ENCODE data around the gene ARL3. TPM values are rescaled to one million over a fixed set of nuclear protein-coding genes. Genes with fewer than 3 reads are reported as not detected.

The ARL3 gene
- total RNA-seq (2021; ENCODE audit: unreplicated experiment) (20.7 TPM), Bru-seq, nascent RNA (percentile 70 among the genes with signal in this experiment), BruChase-seq, experiment 1, labeled RNA remaining after a 2-hour chase (percentile 65 among the genes with signal in this experiment), BruChase-seq, experiment 2, labeled RNA remaining after a 6-hour chase (percentile 73 among the genes with signal in this experiment)
- polyA plus RNA-seq (2012; ENCODE audit: insufficient read length) = 19.3 TPM
- long read RNA-seq, transcript ARL3-201 (6 exons, 3,844 nt) = major isoform, 74 of 107 reads
- long read RNA-seq, partial matches to known transcripts = 17 of 107 reads
- long read RNA-seq, other reads (novel, unspliced or antisense) = 16 of 107 reads

GRCh38 chr10:102713814-102714620 is at the start of gene ARL3:
Gene ARL3, minus strand, starts transcription at chr10:102714397. Its CDS starts 122 bp downstream, at chr10:102714275.
- TF ChIP-seq CTCF (IDR thresholded peaks at IDR 0.05) = no peak; the same call in 1 of the 2 replicates
- no peak; the same call in 1 of the 2 replicates for TF ChIP-seq POLR2AphosphoS5 (IDR thresholded peaks at IDR 0.05; ENCODE audit: low read depth, low read length)
- no peak for TF ChIP-seq REST (IDR thresholded peaks at IDR 0.05; ENCODE audit: insufficient read depth in 1 of 2, low read depth in 2 of 2, low read length in 1 of 2)
- peak; percentile 85; the same call in 1 of the 2 replicates for TF ChIP-seq SIN3A (IDR thresholded peaks at IDR 0.05; ENCODE audit: borderline replicate concordance, insufficient read depth, low read depth, low read length)
- TF ChIP-seq TCF7L2 (IDR thresholded peaks at IDR 0.05; ENCODE audit: low read depth, low read length) = no peak
- ATAC-seq = peak; percentile 96
- H3K27me3 ChIP-seq (ENCODE audit: control insufficient read depth, insufficient read depth, low read length) = no peaks in the 10 kb centered on the region
- H3K4me1 ChIP-seq (ENCODE audit: control insufficient read depth, insufficient read depth, low read length) = peaks cover 37% of the 10 kb centered on the region
- peak; percentile 85 for DNase-seq (ENCODE audit: low read depth, low spot score)
- intact Hi-C loops (cut with micrococcal nuclease; ENCODE audit: unreplicated experiment) (no loop called here), in situ Hi-C loops (cut with HindIII; ENCODE audit: low pct_unique_long_range_greater_than_20kb, low sequenced_read_pairs) (no loop called here)
- ChIA-PET CTCF (interaction anchor here (0.6 to 1.2 kb wide), 7 partner anchors 11 to 531 kb away, joined by 3 to 9 read pairs (median 5); no protein-coding TSS in a partner anchor), POLR2A (interaction anchor here (0.5 to 0.7 kb wide), 6 partner anchors 27 to 166 kb away, joined by 3 to 14 read pairs (median 4); no protein-coding TSS in a partner anchor)
- no peaks in the 10 kb centered on the region for H3K9me3 ChIP-seq (ENCODE audit: control insufficient read depth, insufficient read depth, low read depth, low read length)
- peaks cover 2% of the 10 kb centered on the region; the same call in 1 of the 2 replicates for H3K36me3 ChIP-seq (ENCODE audit: control insufficient read depth, insufficient read depth, low read length)
- H3K27ac ChIP-seq (ENCODE audit: low read length) = peak within 1 kb of the TSS; percentile 93
- peak within 1 kb of the TSS; percentile 68 to 82 for H3K4me3 ChIP-seq (ENCODE audit: low read depth in 2 of 2, low read length in 2 of 2)
- BruUV-seq (replicated peaks) = no TSS peak

GRCh38 chr10:102763037-102763607 is 48.9 kb upstream of the ARL3 start:
- Histone ChIP-seq H3K4me3 (ENCODE audit: low read depth in 2 of 2, low read length in 2 of 2) (no peak overlapping the region), H3K27me3 (ENCODE audit: control insufficient read depth, insufficient read depth, low read length) (no peaks in the 10 kb centered on the region), H3K9me3 (ENCODE audit: control insufficient read depth, insufficient read depth, low read depth, low read length) (no peaks in the 10 kb centered on the region), H3K4me1 (ENCODE audit: control insufficient read depth, insufficient read depth, low read length) (peaks cover 50% of the 10 kb centered on the region), H3K36me3 (ENCODE audit: control insufficient read depth, insufficient read depth, low read length) (no peaks in the 10 kb centered on the region), H3K27ac (ENCODE audit: low read length) (peak overlapping the region; percentile 60)
- intact Hi-C loops (cut with micrococcal nuclease; ENCODE audit: unreplicated experiment) (no loop called here), in situ Hi-C loops (cut with HindIII; ENCODE audit: low pct_unique_long_range_greater_than_20kb, low sequenced_read_pairs) (no loop called here)
- ChIA-PET CTCF (no interaction called here), POLR2A (interaction anchor here (0.8 kb wide), 1 partner anchor 11 kb away, joined by 3 read pairs; no protein-coding TSS in a partner anchor)
- DNase-seq (ENCODE audit: low read depth, low spot score) (no peak), ATAC-seq (no peak)
- no TSS peak for BruUV-seq (replicated peaks)
- no peak for TF ChIP-seq SIN3A (IDR thresholded peaks at IDR 0.05; ENCODE audit: borderline replicate concordance, insufficient read depth, low read depth, low read length)
- TF ChIP-seq REST (IDR thresholded peaks at IDR 0.05; ENCODE audit: insufficient read depth in 1 of 2, low read depth in 2 of 2, low read length in 1 of 2) = no peak
- no peak for TF ChIP-seq TCF7L2 (IDR thresholded peaks at IDR 0.05; ENCODE audit: low read depth, low read length)
- TF ChIP-seq POLR2AphosphoS5 (IDR thresholded peaks at IDR 0.05; ENCODE audit: low read depth, low read length) = no peak
- TF ChIP-seq CTCF (IDR thresholded peaks at IDR 0.05) = no peak
